HG02798 (cell line): ENCODE data around the gene NIPBL.

Source experiments
- ATAC-seq: cut with Tn5 transposase; IDR thresholded peaks from one replicate; pipeline ENCODE4 v1.9.1; 2021; ENCODE audit warnings: mild to moderate bottlenecking; ENCODE audit not compliant: unreplicated experiment, poor library complexity

NIPBL gene

DNA sequence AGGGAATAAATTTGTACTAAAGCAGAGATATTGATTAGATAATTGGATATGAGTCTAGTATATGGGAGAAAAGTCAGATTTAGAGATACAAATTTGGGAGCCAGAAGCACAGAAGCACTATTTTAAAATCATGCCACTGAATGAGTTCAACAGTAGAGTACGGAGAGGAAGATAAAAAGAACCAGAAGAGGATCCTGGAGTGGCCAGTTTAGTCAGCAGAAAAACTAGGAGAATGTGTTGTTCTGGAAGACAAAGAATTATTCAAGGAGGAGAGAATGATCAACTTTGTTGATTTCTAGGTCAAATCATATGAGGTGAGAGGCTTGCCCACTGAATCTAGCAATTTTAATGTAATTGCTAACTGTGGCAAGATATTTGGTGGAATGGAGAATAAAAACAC lies 67.0 kb downstream of the NIPBL start:
- no peak for ATAC-seq

DNA sequence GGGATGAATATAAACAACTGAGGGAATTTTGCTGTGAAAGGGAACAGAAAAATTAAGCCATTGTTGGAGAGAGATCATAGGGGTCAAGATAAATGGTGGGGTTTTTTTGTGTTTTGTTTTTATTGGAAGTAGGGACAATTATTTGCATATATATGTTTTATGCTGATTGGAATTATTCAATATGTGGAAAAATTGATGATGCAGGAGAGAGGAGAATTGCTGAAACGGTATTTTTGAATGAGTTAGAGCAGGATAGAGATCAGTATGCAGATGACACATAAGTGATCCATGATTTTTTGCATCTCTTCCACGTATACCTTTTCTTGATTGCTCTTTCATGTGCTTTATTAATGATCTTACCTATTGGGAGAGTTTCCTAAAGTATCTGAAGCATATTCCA lies 67.5 kb downstream of the NIPBL start:
- ATAC-seq: no peak

DNA sequence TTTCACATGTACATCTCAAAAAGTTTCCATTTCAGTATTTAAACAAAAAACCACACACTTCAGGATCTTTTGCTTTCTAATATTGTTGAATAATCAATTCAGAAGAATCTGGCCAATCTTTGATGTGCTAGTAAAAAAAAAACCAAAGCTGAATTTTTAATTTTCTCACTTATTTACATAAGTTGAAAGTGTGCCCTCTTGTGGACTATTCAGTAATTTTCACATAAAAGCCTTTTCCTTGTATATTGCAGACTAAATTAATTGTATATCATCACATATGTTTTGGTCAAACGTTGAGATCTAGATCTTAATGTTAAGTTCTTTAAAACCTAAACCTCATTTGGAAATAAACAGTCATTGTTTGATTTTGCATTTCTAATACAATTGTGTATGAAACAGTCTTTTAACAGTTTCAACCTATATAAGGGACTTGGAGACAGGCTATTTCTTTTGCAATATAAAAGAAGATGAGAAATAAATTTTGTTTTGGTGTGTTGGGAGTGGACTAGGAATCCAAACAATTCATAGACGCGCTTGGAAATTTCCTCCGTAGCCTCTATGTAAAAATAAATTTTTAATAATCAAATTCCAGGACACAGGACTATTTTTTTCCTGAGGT lies 68.1 kb downstream of the NIPBL start:
- no peak for ATAC-seq

DNA sequence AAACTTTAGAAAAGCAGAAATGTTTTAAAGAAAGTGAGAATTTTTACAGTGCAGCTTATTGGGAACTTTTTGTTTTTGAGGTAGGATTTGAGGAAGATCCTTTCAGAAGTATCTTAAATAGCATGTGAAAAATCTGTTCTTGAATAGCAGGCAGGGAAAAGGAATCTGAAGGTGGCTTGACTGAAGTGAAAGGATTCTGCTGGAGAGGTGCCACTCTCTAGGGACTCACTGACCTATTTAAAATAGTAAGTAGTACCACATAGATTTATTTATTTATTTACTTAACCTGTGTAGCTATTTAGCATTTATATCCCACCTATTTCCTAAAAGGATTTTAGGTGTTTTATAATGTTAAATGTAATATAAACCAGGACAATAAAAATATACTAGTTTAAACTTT lies 69.1 kb downstream of the NIPBL start:
- no peak for ATAC-seq

DNA sequence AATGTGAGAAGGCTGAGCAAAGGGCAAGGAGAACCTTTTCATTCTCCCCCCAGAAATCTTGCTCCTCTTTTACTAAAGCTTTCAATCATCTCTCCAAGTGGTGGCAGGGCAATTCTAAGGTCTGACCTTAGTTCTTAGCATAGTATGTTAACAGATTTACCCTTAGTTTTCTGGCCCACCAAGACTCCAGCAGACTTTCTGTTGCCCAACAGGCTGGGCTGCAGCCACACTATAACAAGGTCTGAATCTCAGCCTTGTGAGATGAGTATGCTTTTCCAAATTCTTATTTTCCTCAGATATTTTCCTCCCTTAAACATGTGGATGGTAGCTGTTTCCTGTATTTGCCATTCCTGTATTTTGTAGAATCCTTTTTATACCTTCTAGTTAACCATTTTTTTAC lies 69.5 kb downstream of the NIPBL start:
- ATAC-seq: no peak

DNA sequence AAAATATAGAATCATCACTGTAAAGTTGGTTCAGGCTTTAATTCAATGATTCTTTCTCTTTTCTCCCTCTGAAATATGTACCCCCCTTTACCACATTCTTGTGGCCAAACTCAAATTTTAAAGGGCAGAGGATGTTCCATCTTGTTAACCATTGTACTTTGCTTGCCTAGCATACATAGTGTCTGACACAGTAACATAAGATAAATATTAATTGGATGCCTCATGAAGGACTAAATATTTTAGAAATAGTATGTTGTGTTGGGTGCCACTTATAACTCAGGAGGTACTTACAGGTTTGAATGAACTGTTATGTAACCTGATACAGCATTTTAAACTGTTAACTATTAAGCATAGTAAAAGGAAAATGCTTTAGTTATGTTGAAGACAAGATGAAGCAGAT lies 71.5 kb downstream of the NIPBL start:
- ATAC-seq: no peak

DNA sequence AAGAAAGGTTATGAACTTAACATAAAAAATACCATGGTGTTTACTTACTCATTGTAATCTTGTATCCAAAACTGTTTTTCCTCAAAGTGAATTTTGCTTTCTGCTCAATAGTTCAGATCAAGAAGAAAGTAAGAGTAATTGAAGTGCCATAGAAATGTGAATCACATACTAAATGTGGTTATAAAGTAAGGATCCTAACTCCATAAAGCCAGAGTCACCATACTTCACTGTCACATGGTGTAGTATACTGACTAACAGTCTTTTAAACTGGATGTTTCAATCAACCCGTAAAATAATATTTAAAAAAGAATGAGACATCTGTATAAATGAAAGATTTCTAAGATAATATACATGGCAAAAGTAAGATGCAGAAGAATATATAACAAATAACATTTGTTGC lies 72.1 kb downstream of the NIPBL start:
- ATAC-seq: no peak

DNA sequence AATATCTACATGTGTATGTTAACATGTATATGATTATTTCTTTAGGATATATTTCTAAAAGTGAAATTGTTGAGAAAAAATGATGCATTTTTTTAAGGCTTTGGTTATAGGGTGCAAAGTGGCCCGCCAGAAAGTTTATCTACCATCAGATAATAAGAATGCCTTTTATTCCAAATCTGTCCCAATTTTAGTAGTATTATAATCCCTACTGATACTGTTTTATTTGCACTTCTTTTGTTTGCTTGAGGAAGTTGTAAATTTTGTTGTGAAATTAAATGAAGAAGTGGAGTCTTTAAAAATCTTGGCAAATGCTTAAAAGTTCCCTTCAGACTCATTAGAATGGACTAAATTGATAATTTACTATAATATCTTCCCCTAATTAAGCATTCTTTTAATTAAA lies 73.0 kb downstream of the NIPBL start:
- ATAC-seq: no peak

DNA sequence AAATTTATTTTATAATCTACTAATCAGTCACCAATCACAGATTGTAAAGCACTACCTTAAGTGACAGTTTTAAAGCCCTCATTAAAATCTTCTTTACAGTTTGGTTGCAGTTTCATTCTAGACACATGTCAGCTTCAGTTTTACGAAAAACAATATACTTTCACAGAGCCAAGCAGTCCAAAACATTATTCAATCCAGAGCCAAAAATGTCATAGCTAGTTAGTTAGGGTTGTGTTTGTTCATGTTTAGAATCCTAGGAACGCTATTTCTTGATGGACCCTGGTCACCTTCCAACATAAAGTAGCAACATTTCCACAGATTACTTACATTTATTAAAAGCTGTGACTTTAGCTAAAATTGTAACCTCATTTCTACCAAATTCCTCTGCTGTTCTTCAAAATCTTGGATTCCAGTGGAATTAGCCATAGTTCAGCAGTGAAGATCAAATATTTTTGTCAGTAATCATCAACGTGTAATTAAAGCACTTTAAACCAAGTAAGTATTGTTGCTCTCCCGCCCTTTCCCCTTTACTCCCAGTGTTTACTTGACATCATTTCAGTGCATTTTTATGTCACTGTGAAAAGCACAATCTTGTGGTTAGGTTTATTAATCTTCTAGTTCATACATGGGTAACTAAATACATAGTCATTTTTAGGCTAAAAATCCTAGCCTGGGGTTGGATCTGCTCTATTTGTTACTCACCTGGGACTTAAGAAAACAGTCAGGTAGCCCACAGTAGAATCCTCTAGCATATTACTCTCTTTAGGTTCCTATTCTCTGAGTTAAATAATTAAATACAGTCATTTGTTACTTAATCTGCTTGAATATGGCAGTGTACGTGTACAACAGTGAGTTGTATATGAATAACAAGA lies 74.3 kb downstream of the NIPBL start:
- ATAC-seq: no peak

DNA sequence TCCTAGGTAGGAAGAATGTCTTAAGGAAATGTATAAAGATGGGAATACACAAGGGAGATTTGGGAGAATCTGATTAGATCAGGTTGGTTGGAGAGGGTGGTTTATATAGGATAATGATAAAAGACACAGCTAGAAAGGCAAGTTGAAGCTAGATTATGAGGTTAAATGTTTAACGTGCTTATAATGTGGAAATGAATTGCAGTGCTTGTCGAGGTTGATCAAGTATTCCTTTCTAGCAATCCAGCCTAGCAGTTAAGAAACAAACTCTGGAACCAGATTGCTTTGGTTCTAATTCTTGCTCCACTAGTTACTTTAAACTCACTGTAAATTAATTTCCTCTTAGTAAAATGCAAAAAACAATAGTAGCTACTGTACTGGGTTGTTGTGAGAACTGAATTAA lies 76.5 kb downstream of the NIPBL start:
- no peak for ATAC-seq

DNA sequence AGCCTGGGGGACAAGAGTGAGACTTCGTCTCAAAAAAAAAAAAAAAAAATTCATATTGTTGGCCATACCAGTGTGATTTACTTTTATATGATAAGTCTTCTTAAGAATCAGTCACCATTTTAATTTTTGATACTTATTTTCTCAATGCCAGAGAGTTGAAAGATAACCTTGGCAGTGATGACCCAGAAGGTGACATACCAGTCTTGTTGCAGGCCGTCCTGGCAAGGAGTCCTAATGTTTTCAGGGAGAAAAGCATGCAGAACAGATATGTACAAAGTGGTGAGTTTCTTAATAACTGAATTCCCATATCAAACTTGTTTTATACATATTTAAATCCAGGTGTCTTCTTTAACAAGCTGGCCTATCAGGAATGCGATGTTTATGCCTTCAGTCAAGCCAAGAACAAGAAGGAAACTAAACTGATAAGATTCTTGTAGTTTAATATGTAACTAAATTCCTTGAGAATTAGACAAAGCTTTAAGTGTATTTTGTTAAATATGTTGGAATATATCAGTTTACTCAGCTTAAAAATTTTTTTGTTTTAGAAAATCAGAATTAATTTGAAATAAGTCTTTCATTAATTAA lies 81.5 kb downstream of the NIPBL start:
- no peak for ATAC-seq

DNA sequence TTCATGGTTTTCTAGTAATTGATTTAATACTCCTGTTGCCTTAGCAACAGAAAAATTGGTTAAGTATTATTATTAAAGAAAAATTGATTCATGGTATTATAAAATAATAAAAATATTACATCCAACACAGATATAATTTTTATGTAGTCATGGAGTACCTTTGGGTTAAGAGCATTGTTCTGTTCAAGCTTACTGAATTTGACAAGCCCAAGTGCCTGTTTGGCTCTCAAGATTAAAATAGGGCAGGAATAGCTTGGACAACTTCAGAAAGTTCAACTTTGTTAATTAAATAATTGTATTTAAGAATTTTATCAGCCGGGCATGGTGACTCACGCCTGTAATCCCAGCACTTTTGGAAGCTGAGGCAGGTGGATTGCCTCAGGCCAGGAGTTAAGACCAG lies 82.0 kb downstream of the NIPBL start:
- ATAC-seq: no peak

DNA sequence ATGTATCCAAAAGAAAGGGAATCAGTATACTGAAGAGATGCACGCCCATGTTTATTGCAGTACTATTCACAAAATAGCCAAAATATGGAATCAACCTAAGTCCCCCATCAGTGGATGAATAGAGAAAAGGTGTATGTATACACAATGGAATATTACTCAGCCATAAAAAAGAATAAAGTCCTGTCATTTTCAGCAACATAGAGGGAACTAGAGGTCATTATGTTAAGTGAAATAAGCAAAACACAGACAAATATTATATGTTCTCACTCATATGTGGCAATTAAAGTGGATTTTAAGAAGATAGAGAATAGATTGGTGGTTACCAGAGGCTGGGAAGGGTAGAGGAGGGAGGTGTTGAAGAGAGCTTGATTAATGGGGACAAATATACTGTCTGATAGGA lies 88.6 kb downstream of the NIPBL start:
- no peak for ATAC-seq

DNA sequence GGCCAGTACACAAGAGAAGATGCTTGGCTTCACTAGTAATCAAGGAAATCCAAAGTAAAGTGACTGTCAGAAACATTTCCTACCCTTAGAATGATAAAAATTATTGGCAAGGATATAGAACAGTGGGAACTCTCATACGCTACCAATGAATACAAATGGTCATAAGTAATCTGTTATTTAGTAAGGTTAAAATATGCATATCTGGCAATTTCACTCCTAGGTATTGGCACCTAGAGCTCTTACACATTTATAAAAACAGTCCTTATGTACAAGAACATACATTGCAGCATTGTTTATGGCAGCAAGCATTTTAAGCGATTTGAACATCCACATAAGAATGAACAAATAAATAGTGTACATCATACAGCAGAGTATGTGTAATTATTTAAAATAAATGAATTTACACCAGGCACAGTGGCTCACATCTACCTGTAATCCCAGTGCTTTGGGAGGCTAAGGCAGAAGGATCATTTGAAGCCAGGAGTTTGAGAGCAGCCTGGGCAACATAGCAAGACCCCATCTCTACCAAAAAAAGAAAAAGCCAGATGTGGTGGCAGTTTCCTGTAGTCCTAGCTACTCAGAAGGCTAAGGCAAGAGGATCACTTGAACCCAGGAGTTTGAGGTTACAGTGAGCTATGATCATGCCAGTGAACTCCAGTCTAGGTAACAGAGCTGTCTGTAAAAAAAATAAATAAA lies 93.3 kb downstream of the NIPBL start:
- no peak for ATAC-seq

DNA sequence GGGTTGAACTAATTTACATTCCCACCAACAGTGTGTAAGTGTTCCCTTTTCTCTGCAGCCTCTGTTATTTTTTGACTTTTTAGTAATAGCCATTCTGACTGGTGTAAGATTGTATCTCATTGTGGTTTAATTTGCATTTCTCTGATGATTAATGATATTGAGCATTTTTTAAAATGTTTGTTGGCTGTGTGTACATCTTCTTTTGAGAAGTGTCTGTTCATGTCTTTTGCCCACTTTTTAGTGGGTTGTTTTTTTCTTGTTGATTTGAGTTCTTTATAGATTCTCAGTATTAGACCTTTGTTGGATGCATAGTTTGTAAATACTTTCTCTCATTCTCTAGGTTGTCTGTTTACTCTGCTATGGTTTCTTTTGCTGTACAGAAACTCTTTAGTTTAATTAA lies 101.6 kb downstream of the NIPBL start:
- ATAC-seq: no peak

DNA sequence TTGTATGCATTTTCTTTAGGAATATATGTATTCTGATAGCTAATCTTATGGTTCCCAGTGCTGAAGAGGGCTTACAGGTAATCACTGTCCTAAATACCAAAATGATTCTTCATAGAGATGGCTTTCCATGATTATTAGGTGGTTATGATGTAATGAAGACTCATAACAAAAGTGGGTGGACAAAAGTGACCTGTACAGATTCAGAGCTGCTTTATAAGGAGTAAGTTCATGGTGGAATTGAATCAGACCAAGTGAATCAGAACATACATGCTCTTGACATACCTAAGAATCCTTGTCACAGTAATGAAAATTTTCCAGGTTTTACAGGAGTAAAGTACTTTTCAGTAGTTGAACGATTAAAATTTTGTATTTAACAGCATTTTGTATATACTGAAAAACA lies 105.6 kb downstream of the NIPBL start:
- no peak for ATAC-seq

DNA sequence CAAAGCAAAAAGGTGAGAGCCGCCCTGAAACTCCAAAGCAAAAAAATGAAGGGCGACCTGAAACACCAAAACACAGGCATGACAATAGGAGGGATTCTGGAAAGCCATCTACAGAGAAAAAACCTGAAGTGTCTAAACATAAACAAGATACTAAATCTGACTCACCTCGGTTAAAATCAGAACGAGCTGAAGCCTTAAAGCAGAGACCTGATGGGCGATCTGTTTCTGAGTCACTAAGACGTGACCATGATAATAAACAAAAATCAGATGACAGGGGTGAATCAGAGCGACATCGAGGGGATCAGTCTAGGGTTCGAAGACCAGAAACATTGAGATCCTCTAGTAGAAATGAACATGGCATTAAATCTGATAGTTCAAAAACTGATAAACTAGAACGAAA lies 108.8 kb downstream of the NIPBL start:
- ATAC-seq: no peak

DNA sequence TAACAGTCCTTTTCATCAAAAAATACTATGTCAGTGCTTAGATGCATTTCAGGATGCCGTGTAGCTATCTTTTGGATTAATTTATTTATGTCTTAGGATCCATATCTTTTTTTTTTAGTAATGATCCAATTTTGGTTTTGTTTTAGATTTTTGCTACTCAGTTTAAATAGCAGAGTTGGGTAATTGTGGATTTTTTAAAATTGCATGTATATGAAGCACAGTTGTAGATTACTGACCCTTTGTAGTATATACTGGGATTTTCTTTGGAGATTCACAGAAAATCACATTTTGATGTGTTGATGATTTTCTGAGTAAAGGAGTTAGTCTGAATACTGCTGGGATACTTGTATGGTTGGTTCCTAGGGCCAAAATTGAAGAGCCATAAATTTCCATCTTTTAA lies 111.8 kb downstream of the NIPBL start:
- no peak for ATAC-seq

DNA sequence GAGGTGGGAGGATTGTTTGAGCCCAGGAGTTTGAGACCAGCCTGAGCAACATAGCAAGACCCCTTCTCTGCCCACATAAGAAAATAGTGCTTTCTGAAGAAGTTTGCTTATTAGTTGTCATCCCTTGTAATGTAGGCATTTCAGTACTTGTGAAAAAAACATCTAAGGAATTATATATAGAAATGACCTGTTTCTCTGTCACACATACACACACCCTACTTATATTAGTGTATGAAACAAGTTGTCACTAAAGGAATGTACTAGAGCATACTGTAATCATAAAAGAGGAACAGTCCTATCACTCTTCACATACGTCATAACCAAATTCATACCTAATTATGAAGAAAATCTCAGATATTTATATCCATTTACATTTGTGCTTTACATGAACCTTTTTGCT lies 122.0 kb downstream of the NIPBL start:
- ATAC-seq: no peak

DNA sequence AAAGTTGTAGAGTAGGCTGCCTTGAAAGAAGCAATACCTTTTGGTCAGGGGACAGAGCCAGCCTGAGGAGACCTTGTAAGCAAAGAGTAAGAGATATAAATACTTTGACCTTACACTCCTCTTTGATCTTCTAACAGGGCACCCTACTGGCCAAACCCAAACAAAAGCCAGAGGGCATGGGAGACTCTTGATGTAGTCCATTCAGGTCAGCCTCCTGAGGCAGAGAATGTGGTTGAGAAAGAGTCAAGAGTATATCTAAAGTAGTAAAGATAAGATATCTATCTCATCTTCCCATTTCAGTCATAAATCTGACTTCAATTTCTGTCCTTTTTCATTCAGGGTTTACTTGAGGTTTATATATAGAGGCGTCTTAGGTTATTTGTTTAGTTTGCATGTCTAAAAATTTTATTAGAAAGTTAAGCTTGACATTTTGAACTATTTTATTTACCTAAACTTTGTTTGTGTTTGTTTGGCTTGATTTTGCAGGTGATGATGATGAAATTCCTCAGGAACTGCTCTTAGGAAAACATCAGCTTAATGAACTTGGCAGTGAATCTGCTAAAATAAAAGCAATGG lies 125.7 kb downstream of the NIPBL start:
- ATAC-seq: no peak

DNA sequence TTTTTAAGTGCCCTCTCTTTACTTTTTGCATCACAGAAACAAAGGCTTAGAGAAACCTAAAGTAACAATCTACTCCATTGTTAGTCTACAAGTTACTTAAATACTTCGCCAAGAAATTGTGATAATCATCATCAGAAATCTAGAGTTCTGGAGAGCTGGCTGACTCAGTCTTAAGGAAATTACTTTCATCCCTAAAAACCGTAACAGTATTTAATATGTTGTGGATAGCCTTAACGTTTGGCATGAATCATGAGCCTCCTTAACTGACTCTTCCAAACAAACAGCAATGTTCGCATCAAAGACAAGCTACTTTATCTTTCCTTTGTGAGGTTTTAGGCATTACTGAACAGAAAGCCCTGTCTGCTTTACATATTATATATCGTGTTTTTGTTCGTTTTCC lies 128.7 kb downstream of the NIPBL start:
- no peak for ATAC-seq
